ENCODE measurements around the gene FLAD1. TPM values are rescaled to one million over a fixed set of nuclear protein-coding genes. Genes with fewer than 3 reads are reported as not detected.

FLAD1 gene
- total RNA-seq, 1 donor, result 20.6 TPM

DNA sequence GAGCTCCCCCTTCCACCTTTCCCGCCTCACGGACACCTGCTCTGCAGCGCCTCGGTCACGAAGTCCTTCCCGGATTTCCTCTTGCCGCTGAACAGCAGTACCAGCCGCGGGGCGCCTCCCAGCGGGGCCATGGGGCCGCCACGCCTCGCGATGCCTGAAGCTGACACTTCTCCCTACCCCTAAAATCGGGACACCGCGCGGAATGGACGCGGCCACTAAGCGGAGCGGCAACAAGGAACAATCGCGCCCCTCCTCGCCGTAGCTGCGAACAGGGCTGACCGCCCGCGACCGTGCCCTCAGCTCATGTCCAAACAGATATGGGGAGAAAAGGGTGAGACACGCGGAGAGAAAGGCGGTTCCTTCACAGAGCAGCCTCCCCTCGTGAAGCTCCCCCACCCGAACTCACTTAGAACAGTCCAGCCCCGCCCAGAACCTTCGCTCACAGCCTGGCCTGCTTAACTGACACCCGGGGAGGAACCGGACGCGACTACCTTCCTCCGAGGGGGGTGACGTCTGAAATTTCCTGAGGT lies 46.5 kb upstream of the FLAD1 start, which contains the start of gene PMVK:
Gene PMVK (minus strand): TSS at position 165 of the 530 bp plus-strand sequence. CDS start 34 bp downstream, at position 131.
- TF ChIP-seq, protein P1, sequence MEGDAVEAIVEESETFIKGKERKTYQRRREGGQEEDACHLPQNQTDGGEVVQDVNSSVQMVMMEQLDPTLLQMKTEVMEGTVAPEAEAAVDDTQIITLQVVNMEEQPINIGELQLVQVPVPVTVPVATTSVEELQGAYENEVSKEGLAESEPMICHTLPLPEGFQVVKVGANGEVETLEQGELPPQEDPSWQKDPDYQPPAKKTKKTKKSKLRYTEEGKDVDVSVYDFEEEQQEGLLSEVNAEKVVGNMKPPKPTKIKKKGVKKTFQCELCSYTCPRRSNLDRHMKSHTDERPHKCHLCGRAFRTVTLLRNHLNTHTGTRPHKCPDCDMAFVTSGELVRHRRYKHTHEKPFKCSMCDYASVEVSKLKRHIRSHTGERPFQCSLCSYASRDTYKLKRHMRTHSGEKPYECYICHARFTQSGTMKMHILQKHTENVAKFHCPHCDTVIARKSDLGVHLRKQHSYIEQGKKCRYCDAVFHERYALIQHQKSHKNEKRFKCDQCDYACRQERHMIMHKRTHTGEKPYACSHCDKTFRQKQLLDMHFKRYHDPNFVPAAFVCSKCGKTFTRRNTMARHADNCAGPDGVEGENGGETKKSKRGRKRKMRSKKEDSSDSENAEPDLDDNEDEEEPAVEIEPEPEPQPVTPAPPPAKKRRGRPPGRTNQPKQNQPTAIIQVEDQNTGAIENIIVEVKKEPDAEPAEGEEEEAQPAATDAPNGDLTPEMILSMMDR (IDR thresholded peaks at IDR 0.05; ENCODE audit: extremely low read depth, low read depth, low read length), result peak; percentile 18
- peak; percentile 98 for DNase-seq (ENCODE audit: insufficient read length, low spot score, missing footprints)
- peak within 1 kb of the TSS; percentile 100 for H2AFZ ChIP-seq (ENCODE audit: low read length)
- no peaks in the 10 kb centered on the region for H3K36me3 ChIP-seq (ENCODE audit: insufficient read depth, low read length)
- H3K4me3 ChIP-seq (ENCODE audit: insufficient read depth, low read length), result peak within 1 kb of the TSS; percentile 98
- H3K4me2 ChIP-seq (ENCODE audit: insufficient read depth, low read length), result peak within 1 kb of the TSS; percentile 99
- no peaks in the 10 kb centered on the region for H3K27me3 ChIP-seq (ENCODE audit: insufficient read depth, low read length)
- H3K27ac ChIP-seq (ENCODE audit: low read depth, low read length), result peak within 1 kb of the TSS; percentile 99
- no peaks in the 10 kb centered on the region for H3K9me3 ChIP-seq (ENCODE audit: low read depth, low read length)
- no peaks in the 10 kb centered on the region for H4K20me1 ChIP-seq (ENCODE audit: insufficient read depth, low read length)
- peaks cover 15% of the 10 kb centered on the region for H3K4me1 ChIP-seq (ENCODE audit: insufficient read depth, low read length)
- H3K79me2 ChIP-seq (ENCODE audit: insufficient read depth, low read length), result peaks cover 9% of the 10 kb centered on the region

- peak; percentile 96 for DNase-seq (ENCODE audit: insufficient read length, low spot score, missing footprints)
- Histone ChIP-seq H3K9me3 (ENCODE audit: low read depth, low read length) (no peaks in the 10 kb centered on the region), H3K4me3 (ENCODE audit: insufficient read depth, low read length) (peak overlapping the region; percentile 98)
These were observed 45.8 kb upstream of the FLAD1 start for GRCh38 chr1:154937085-154937987.

GRCh38 chr1:154937988-154938386 lies 45.2 kb upstream of the FLAD1 start:
- no peak for DNase-seq (ENCODE audit: insufficient read length, low spot score, missing footprints)
- H3K4me1 ChIP-seq (ENCODE audit: insufficient read depth, low read length), result peaks cover 15% of the 10 kb centered on the region
- H3K4me2 ChIP-seq (ENCODE audit: insufficient read depth, low read length), result peak overlapping the region; percentile 99
- H4K20me1 ChIP-seq (ENCODE audit: insufficient read depth, low read length), result no peaks in the 10 kb centered on the region
- no peaks in the 10 kb centered on the region for H3K9me3 ChIP-seq (ENCODE audit: low read depth, low read length)
- H3K27me3 ChIP-seq (ENCODE audit: insufficient read depth, low read length), result no peaks in the 10 kb centered on the region
- H2AFZ ChIP-seq (ENCODE audit: low read length), result peak overlapping the region; percentile 100
- peaks cover 9% of the 10 kb centered on the region for H3K79me2 ChIP-seq (ENCODE audit: insufficient read depth, low read length)
- no peaks in the 10 kb centered on the region for H3K36me3 ChIP-seq (ENCODE audit: insufficient read depth, low read length)
- peak overlapping the region; percentile 99 for H3K27ac ChIP-seq (ENCODE audit: low read depth, low read length)
- peak overlapping the region; percentile 98 for H3K4me3 ChIP-seq (ENCODE audit: insufficient read depth, low read length)
- TF ChIP-seq, protein P1 (IDR thresholded peaks at IDR 0.05; ENCODE audit: extremely low read depth, low read depth, low read length), result no peak

More at GRCh38 chr1:154937085-154937987, 45.8 kb upstream of the FLAD1 start:
- peak overlapping the region; percentile 100 for H2AFZ ChIP-seq (ENCODE audit: low read length)
- H4K20me1 ChIP-seq (ENCODE audit: insufficient read depth, low read length), result no peaks in the 10 kb centered on the region
- TF ChIP-seq, protein P1 (IDR thresholded peaks at IDR 0.05; ENCODE audit: extremely low read depth, low read depth, low read length), result peak; percentile 40
- peaks cover 9% of the 10 kb centered on the region for H3K79me2 ChIP-seq (ENCODE audit: insufficient read depth, low read length)
- H3K4me1 ChIP-seq (ENCODE audit: insufficient read depth, low read length), result peaks cover 15% of the 10 kb centered on the region
- no peaks in the 10 kb centered on the region for H3K27me3 ChIP-seq (ENCODE audit: insufficient read depth, low read length)
- H3K27ac ChIP-seq (ENCODE audit: low read depth, low read length), result peak overlapping the region; percentile 99
- no peaks in the 10 kb centered on the region for H3K36me3 ChIP-seq (ENCODE audit: insufficient read depth, low read length)
- peak overlapping the region; percentile 99 for H3K4me2 ChIP-seq (ENCODE audit: insufficient read depth, low read length)
